ENCODE data around the gene EYS.

Gene EYS

GRCh38 chr6:64902596-64902995, 804.4 kb downstream of the EYS start:
- H3K36me3 ChIP-seq (ENCODE audit: insufficient read depth, low read length), result no peaks in the 10 kb centered on the region
- no peaks in the 10 kb centered on the region for H3K9me3 ChIP-seq (replicated peaks; ENCODE audit: low read length)
- H3K4me1 ChIP-seq (ENCODE audit: control insufficient read depth, insufficient read depth, low read length), result no peaks in the 10 kb centered on the region
- no peak overlapping the region for H3K9ac ChIP-seq (ENCODE audit: low read depth, low read length)
- no peak overlapping the region for H3K4me2 ChIP-seq (ENCODE audit: low read length)
- H3K4me3 ChIP-seq (ENCODE audit: low read length), result no peak overlapping the region
- no peaks in the 10 kb centered on the region for H3K27me3 ChIP-seq (ENCODE audit: control insufficient read depth, insufficient read depth, low read length)

GRCh38 chr6:64896939-64897338, 810.1 kb downstream of the EYS start:
- H3K4me1 ChIP-seq (ENCODE audit: control insufficient read depth, insufficient read depth, low read length), result no peaks in the 10 kb centered on the region
- H3K4me3 ChIP-seq (ENCODE audit: low read length), result no peak overlapping the region
- no peaks in the 10 kb centered on the region for H3K9me3 ChIP-seq (replicated peaks; ENCODE audit: low read length)
- no peaks in the 10 kb centered on the region for H3K27me3 ChIP-seq (ENCODE audit: control insufficient read depth, insufficient read depth, low read length)
- no peak overlapping the region for H3K4me2 ChIP-seq (ENCODE audit: low read length)
- H3K36me3 ChIP-seq (ENCODE audit: insufficient read depth, low read length), result no peaks in the 10 kb centered on the region
- H3K9ac ChIP-seq (ENCODE audit: low read depth, low read length), result no peak overlapping the region

- H3K9me3 ChIP-seq (replicated peaks; ENCODE audit: low read length), result no peaks in the 10 kb centered on the region
- H3K4me2 ChIP-seq (ENCODE audit: low read length), result no peak overlapping the region
- no peaks in the 10 kb centered on the region for H3K4me1 ChIP-seq (ENCODE audit: control insufficient read depth, insufficient read depth, low read length)
- no peak overlapping the region for H3K4me3 ChIP-seq (ENCODE audit: low read length)
- no peaks in the 10 kb centered on the region for H3K27me3 ChIP-seq (ENCODE audit: control insufficient read depth, insufficient read depth, low read length)
- no peaks in the 10 kb centered on the region for H3K36me3 ChIP-seq (ENCODE audit: insufficient read depth, low read length)
- H3K9ac ChIP-seq (ENCODE audit: low read depth, low read length), result no peak overlapping the region
Measured at GRCh38 chr6:64895945-64896344, 811.1 kb downstream of the EYS start.

GRCh38 chr6:64890609-64891008, 816.4 kb downstream of the EYS start:
- Histone ChIP-seq H3K27me3 (ENCODE audit: control insufficient read depth, insufficient read depth, low read length) (no peaks in the 10 kb centered on the region), H3K9me3 (replicated peaks; ENCODE audit: low read length) (no peaks in the 10 kb centered on the region), H3K36me3 (ENCODE audit: insufficient read depth, low read length) (no peaks in the 10 kb centered on the region), H3K4me2 (ENCODE audit: low read length) (no peak overlapping the region), H3K9ac (ENCODE audit: low read depth, low read length) (no peak overlapping the region), H3K4me3 (ENCODE audit: low read length) (no peak overlapping the region), H3K4me1 (ENCODE audit: control insufficient read depth, insufficient read depth, low read length) (no peaks in the 10 kb centered on the region)

- Histone ChIP-seq H3K9me3 (replicated peaks; ENCODE audit: low read length) (no peaks in the 10 kb centered on the region), H3K4me2 (ENCODE audit: low read length) (no peak overlapping the region), H3K4me1 (ENCODE audit: control insufficient read depth, insufficient read depth, low read length) (no peaks in the 10 kb centered on the region), H3K27me3 (ENCODE audit: control insufficient read depth, insufficient read depth, low read length) (no peaks in the 10 kb centered on the region), H3K36me3 (ENCODE audit: insufficient read depth, low read length) (no peaks in the 10 kb centered on the region), H3K9ac (ENCODE audit: low read depth, low read length) (no peak overlapping the region), H3K4me3 (ENCODE audit: low read length) (no peak overlapping the region)
Measured at GRCh38 chr6:64889144-64889543, 817.9 kb downstream of the EYS start.

GRCh38 chr6:64874776-64875175, 832.2 kb downstream of the EYS start:
- H3K4me3 ChIP-seq (ENCODE audit: low read length), result no peak overlapping the region
- H3K9ac ChIP-seq (ENCODE audit: low read depth, low read length), result no peak overlapping the region
- H3K36me3 ChIP-seq (ENCODE audit: insufficient read depth, low read length), result no peaks in the 10 kb centered on the region
- no peaks in the 10 kb centered on the region for H3K4me1 ChIP-seq (ENCODE audit: control insufficient read depth, insufficient read depth, low read length)
- H3K27me3 ChIP-seq (ENCODE audit: control insufficient read depth, insufficient read depth, low read length), result no peaks in the 10 kb centered on the region
- peaks cover 5% of the 10 kb centered on the region for H3K9me3 ChIP-seq (replicated peaks; ENCODE audit: low read length)
- no peak overlapping the region for H3K4me2 ChIP-seq (ENCODE audit: low read length)

DNA sequence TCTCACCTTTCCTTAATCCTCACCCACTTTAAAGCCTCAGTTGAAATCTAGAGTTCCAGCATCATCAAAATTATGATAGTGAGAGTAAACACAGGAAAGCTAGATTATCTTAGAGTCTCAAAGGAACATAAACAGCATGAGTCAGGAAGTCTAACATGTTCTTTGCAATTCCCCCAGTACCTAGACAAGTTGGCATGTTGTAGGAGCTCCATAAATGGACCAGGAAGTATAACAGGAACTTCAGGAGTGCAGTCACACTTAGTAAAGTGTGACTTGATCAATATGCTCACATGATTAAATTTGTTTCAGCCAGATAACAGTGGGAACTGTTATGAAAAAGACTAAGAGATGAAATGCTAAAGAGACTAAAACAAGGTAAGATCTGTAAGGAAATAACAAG, 834.4 kb downstream of the EYS start:
- H3K4me3 ChIP-seq (ENCODE audit: low read length), result no peak overlapping the region
- H3K9me3 ChIP-seq (replicated peaks; ENCODE audit: low read length), result peaks cover 5% of the 10 kb centered on the region
- H3K9ac ChIP-seq (ENCODE audit: low read depth, low read length), result no peak overlapping the region
- no peaks in the 10 kb centered on the region for H3K27me3 ChIP-seq (ENCODE audit: control insufficient read depth, insufficient read depth, low read length)
- H3K4me1 ChIP-seq (ENCODE audit: control insufficient read depth, insufficient read depth, low read length), result no peaks in the 10 kb centered on the region
- no peak overlapping the region for H3K4me2 ChIP-seq (ENCODE audit: low read length)
- no peaks in the 10 kb centered on the region for H3K36me3 ChIP-seq (ENCODE audit: insufficient read depth, low read length)

GRCh38 chr6:64861039-64861651, 845.9 kb downstream of the EYS start:
- H3K4me3 ChIP-seq (ENCODE audit: low read length), result no peak overlapping the region

GRCh38 chr6:64860203-64860602, 846.8 kb downstream of the EYS start:
- no peak overlapping the region for H3K4me3 ChIP-seq (ENCODE audit: low read length)
- H3K36me3 ChIP-seq (ENCODE audit: insufficient read depth, low read length), result no peaks in the 10 kb centered on the region
- no peaks in the 10 kb centered on the region for H3K27me3 ChIP-seq (ENCODE audit: control insufficient read depth, insufficient read depth, low read length)
- no peak overlapping the region for H3K4me2 ChIP-seq (ENCODE audit: low read length)
- peaks cover 3% of the 10 kb centered on the region for H3K9me3 ChIP-seq (replicated peaks; ENCODE audit: low read length)
- no peak overlapping the region for H3K9ac ChIP-seq (ENCODE audit: low read depth, low read length)
- H3K4me1 ChIP-seq (ENCODE audit: control insufficient read depth, insufficient read depth, low read length), result no peaks in the 10 kb centered on the region

More at GRCh38 chr6:64861039-64861651, 845.9 kb downstream of the EYS start:
- Histone ChIP-seq H3K9ac (ENCODE audit: low read depth, low read length) (no peak overlapping the region), H3K4me1 (ENCODE audit: control insufficient read depth, insufficient read depth, low read length) (no peaks in the 10 kb centered on the region), H3K9me3 (replicated peaks; ENCODE audit: low read length) (peaks cover 3% of the 10 kb centered on the region), H3K4me2 (ENCODE audit: low read length) (no peak overlapping the region), H3K27me3 (ENCODE audit: control insufficient read depth, insufficient read depth, low read length) (no peaks in the 10 kb centered on the region), H3K36me3 (ENCODE audit: insufficient read depth, low read length) (no peaks in the 10 kb centered on the region)

GRCh38 chr6:64850121-64850520, 856.9 kb downstream of the EYS start:
- Histone ChIP-seq H3K4me1 (ENCODE audit: control insufficient read depth, insufficient read depth, low read length) (no peaks in the 10 kb centered on the region), H3K4me2 (ENCODE audit: low read length) (no peak overlapping the region), H3K36me3 (ENCODE audit: insufficient read depth, low read length) (no peaks in the 10 kb centered on the region), H3K9ac (ENCODE audit: low read depth, low read length) (no peak overlapping the region), H3K9me3 (replicated peaks; ENCODE audit: low read length) (no peaks in the 10 kb centered on the region), H3K4me3 (ENCODE audit: low read length) (no peak overlapping the region), H3K27me3 (ENCODE audit: control insufficient read depth, insufficient read depth, low read length) (no peaks in the 10 kb centered on the region)

DNA sequence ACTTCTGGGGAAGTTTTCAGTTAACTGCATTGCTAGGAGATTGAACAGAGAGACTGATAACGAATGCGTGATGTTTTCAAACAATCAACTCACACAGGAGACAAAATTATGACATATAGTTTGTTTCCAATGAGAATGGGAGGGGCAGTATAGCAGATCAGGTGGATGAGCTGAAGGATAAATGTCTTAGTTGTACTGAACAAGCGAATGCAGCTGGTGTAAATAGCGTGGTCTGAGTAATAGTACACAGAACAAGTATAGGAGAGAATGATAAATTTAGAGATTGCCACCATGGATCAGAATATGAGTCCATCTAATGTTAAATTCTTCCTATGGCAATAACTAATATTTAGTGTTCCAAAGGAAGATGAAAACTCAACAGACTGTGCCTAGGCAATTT, 858.6 kb downstream of the EYS start:
- H3K4me2 ChIP-seq (ENCODE audit: low read length), result no peak overlapping the region
- no peak overlapping the region for H3K4me3 ChIP-seq (ENCODE audit: low read length)
- no peaks in the 10 kb centered on the region for H3K27me3 ChIP-seq (ENCODE audit: control insufficient read depth, insufficient read depth, low read length)
- no peaks in the 10 kb centered on the region for H3K36me3 ChIP-seq (ENCODE audit: insufficient read depth, low read length)
- no peaks in the 10 kb centered on the region for H3K4me1 ChIP-seq (ENCODE audit: control insufficient read depth, insufficient read depth, low read length)
- H3K9me3 ChIP-seq (replicated peaks; ENCODE audit: low read length), result no peaks in the 10 kb centered on the region
- no peak overlapping the region for H3K9ac ChIP-seq (ENCODE audit: low read depth, low read length)

GRCh38 chr6:64847396-64847795, 859.6 kb downstream of the EYS start:
- H3K36me3 ChIP-seq (ENCODE audit: insufficient read depth, low read length), result no peaks in the 10 kb centered on the region
- H3K9ac ChIP-seq (ENCODE audit: low read depth, low read length), result no peak overlapping the region
- no peaks in the 10 kb centered on the region for H3K9me3 ChIP-seq (replicated peaks; ENCODE audit: low read length)
- no peak overlapping the region for H3K4me2 ChIP-seq (ENCODE audit: low read length)
- no peaks in the 10 kb centered on the region for H3K27me3 ChIP-seq (ENCODE audit: control insufficient read depth, insufficient read depth, low read length)
- H3K4me1 ChIP-seq (ENCODE audit: control insufficient read depth, insufficient read depth, low read length), result no peaks in the 10 kb centered on the region
- H3K4me3 ChIP-seq (ENCODE audit: low read length), result no peak overlapping the region

All from skeletal muscle satellite cell (primary cell).